ENCODE results near the gene HID1.

Gene HID1

GRCh38 chr17:75011401-75012095 lies 39.0 kb upstream of the HID1 start:
- no peak for TF ChIP-seq CTCF (IDR thresholded peaks at IDR 0.05)

GRCh38 chr17:75010683-75011400 lies 38.3 kb upstream of the HID1 start:
- TF ChIP-seq CTCF (IDR thresholded peaks at IDR 0.05), result no peak

DNA sequence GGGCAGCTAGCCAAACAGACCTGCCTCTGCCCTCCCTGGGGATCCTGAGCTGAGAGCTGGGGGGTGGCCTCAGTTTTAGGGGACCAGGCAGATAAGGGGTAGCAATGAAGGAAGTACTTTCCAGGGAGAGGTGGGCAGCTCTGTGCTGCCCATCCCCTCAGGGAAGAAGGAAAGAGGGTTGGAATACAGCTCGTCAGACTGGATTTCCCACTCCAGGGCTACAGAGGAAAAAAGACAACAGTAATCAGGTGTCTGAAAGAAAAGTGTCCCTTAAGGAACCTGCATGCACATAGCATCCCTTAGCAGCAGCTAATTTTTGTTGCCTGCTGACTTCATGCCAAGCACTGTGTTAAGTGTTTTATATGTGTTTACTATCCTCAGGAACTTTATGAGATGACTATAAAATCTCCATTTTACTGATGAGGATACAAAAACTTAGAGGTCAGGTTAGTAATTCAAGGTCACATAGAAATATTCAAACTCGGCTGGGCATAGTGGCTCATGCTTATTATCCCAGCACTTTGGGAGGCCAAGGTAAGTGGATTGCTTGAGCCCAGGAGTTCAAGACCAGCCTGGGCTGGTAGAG lies 36.7 kb upstream of the HID1 start:
- no peak for TF ChIP-seq CTCF (IDR thresholded peaks at IDR 0.05)

DNA sequence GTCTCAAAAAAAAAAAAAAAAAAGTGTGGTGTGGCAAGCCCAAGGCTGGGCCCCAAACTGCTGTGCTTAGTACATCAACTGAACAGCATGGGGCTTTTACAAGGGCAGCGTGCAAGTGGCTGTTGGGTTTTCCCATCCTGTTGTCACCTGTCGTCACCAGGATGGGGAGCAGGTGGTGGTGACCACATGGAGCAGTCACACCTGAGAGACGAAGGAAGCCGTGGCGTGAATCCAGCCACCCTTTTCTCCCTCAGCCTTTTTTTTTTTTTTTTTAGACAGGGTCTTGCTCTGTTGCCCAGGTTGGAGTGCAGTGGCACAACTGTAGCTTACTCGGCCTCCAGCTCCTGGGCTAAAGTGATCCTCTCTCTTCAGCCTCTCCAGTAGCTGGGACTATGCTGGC lies 35.8 kb upstream of the HID1 start:
- no peak for TF ChIP-seq CTCF (IDR thresholded peaks at IDR 0.05)

DNA sequence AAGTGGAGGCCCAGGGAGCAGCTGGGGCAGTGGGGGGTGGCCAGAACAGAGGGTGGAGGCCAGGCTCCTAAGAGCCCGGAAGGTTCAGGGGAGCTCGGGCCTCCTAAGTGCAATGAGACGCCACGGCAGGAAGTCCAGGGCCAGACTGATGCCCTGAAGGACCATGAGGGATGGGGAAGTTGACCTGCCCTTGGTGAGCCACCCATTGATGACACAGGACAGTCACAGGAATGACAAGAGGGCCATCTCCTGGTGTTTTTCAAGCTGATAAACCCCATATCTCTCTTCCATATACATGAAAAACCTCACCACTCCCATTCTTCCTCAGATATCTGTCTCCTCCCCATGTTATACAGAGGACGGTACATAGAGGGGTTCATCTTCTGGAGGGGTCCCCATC lies 34.1 kb upstream of the HID1 start:
- no peak for TF ChIP-seq CTCF (IDR thresholded peaks at IDR 0.05)

GRCh38 chr17:75005291-75005690 lies 32.7 kb upstream of the HID1 start:
- no peak for TF ChIP-seq CTCF (IDR thresholded peaks at IDR 0.05)

GRCh38 chr17:75004371-75004770 lies 31.8 kb upstream of the HID1 start:
- no peak for TF ChIP-seq CTCF (IDR thresholded peaks at IDR 0.05)
